ENCODE results near the gene FADS6.

DNA sequence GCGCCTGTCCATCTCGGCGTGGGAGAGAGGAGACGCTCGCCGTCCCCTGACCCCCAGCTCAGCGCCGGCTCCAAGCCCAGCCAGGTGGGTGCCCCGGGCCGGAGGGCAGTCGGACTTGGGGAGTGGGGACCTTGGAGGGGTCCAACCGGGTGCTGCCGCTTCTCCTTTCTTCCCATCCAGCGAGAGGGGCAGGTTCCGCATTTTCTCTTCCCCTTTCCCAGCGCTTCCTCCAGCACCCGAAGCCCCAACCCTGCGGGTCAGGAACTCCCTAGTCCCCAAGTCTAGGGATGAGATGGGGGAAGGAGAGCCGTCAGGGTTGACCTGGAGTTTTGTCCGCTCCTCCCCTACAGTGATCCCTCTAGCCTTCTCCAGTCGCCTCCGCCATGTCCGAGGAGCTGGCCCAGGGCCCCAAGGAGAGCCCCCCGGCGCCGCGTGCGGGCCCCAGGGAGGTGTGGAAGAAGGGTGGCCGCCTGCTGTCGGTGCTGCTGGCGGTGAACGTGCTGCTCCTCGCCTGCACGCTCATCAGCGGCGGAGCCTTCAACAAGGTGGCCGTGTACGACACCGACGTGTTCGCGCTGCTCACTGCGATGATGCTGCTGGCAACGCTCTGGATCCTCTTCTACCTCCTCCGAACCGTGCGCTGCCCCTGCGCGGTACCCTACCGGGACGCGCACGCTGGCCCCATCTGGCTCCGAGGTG is 31.0 kb upstream of the FADS6 start, which contains the start of gene OTOP2:
- TF ChIP-seq, protein P1, sequence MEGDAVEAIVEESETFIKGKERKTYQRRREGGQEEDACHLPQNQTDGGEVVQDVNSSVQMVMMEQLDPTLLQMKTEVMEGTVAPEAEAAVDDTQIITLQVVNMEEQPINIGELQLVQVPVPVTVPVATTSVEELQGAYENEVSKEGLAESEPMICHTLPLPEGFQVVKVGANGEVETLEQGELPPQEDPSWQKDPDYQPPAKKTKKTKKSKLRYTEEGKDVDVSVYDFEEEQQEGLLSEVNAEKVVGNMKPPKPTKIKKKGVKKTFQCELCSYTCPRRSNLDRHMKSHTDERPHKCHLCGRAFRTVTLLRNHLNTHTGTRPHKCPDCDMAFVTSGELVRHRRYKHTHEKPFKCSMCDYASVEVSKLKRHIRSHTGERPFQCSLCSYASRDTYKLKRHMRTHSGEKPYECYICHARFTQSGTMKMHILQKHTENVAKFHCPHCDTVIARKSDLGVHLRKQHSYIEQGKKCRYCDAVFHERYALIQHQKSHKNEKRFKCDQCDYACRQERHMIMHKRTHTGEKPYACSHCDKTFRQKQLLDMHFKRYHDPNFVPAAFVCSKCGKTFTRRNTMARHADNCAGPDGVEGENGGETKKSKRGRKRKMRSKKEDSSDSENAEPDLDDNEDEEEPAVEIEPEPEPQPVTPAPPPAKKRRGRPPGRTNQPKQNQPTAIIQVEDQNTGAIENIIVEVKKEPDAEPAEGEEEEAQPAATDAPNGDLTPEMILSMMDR (optimal IDR thresholded peaks at IDR 0.05 in 1 of 3, IDR thresholded peaks at IDR 0.05 in 1 of 3, conservative IDR thresholded peaks at IDR 0.05 in 1 of 3; ENCODE audit: extremely low read depth in 1 of 3, insufficient read depth in 2 of 3, low read length in 3 of 3) = no peak
- TF ChIP-seq EZH2 (IDR thresholded peaks at IDR 0.05; ENCODE audit: low read length) = peak; percentile 98

All from keratinocyte (primary cell).